ENCODE data around the gene PLD1. TPM values are rescaled to one million over a fixed set of nuclear protein-coding genes. Genes with fewer than 3 reads are reported as not detected.

The PLD1 gene
- total and polyA plus RNA-seq, 7 donors: 0.73 to 6.7 (median 1.9) TPM

GRCh38 chr3:171799501-171799900 lies 10.8 kb downstream of the PLD1 start:
- DNase-seq (no peak), ATAC-seq (no peak)
- 96 to 100% (median 97%) methylated on average over 1 of the region's 1 CpG for WGBS, 3 donors
- H3K27me3 ChIP-seq (ENCODE audit: insufficient read depth in 3 of 3, low read length in 2 of 3): no peaks in the 10 kb centered on the region
- intact Hi-C loops (cut with DNase I): no loop called here
- no peak overlapping the region for H3K27ac ChIP-seq
- H3K36me3 ChIP-seq (ENCODE audit: insufficient read depth in 1 of 2, low read depth in 1 of 2): no peaks in the 10 kb centered on the region
- H3K9me3 ChIP-seq: no peaks in the 10 kb centered on the region
- H3K4me3 ChIP-seq: no peak overlapping the region
- no peaks in the 10 kb centered on the region for H3K4me1 ChIP-seq
- TF ChIP-seq CTCF (IDR thresholded peaks at IDR 0.05): no peak

- WGBS, 3 donors: 74 to 81% (median 76%) methylated on average over 3 of the region's 3 CpGs
- ATAC-seq (no peak), DNase-seq (no peak)
- H3K9me3 ChIP-seq: no peaks in the 10 kb centered on the region
- H3K27me3 ChIP-seq (ENCODE audit: insufficient read depth in 3 of 3, low read length in 2 of 3): no peaks in the 10 kb centered on the region
- intact Hi-C loops (cut with DNase I): no loop called here
- no peak overlapping the region for H3K4me3 ChIP-seq
- H3K36me3 ChIP-seq (ENCODE audit: insufficient read depth in 1 of 2, low read depth in 1 of 2): no peaks in the 10 kb centered on the region
- no peak for TF ChIP-seq CTCF (IDR thresholded peaks at IDR 0.05)
- no peaks in the 10 kb centered on the region for H3K4me1 ChIP-seq
- no peak overlapping the region for H3K27ac ChIP-seq
Measured at GRCh38 chr3:171797873-171798272, 12.4 kb downstream of the PLD1 start.

GRCh38 chr3:171797265-171797679 lies 13.0 kb downstream of the PLD1 start:
- no peak for ATAC-seq
- H3K4me1 ChIP-seq: no peaks in the 10 kb centered on the region
- 72 to 77% (median 76%) methylated on average over 1 of the region's 1 CpG for WGBS, 3 donors

GRCh38 chr3:171796625-171797264 lies 13.5 kb downstream of the PLD1 start:
- WGBS, 3 donors: 96 to 98% (median 97%) methylated on average over 4 of the region's 4 CpGs
- intact Hi-C loops (cut with DNase I): no loop called here
- Histone ChIP-seq H3K36me3 (ENCODE audit: insufficient read depth in 1 of 2, low read depth in 1 of 2) (no peaks in the 10 kb centered on the region), H3K4me1 (no peaks in the 10 kb centered on the region), H3K9me3 (no peaks in the 10 kb centered on the region), H3K27ac (no peak overlapping the region), H3K4me3 (no peak overlapping the region), H3K27me3 (ENCODE audit: insufficient read depth in 3 of 3, low read length in 2 of 3) (no peaks in the 10 kb centered on the region)
- ATAC-seq: no peak
- DNase-seq: no peak
- no peak for TF ChIP-seq CTCF (IDR thresholded peaks at IDR 0.05)

More at GRCh38 chr3:171797265-171797679, 13.0 kb downstream of the PLD1 start:
- no peaks in the 10 kb centered on the region for H3K27me3 ChIP-seq (ENCODE audit: insufficient read depth in 3 of 3, low read length in 2 of 3)
- DNase-seq: no peak
- no peak overlapping the region for H3K4me3 ChIP-seq
- no peaks in the 10 kb centered on the region for H3K9me3 ChIP-seq
- TF ChIP-seq CTCF (IDR thresholded peaks at IDR 0.05): no peak
- H3K27ac ChIP-seq: no peak overlapping the region
- H3K36me3 ChIP-seq (ENCODE audit: insufficient read depth in 1 of 2, low read depth in 1 of 2): no peaks in the 10 kb centered on the region
- intact Hi-C loops (cut with DNase I): no loop called here

GRCh38 chr3:171792531-171792930 lies 17.8 kb downstream of the PLD1 start:
- no peak overlapping the region for H3K27ac ChIP-seq
- H3K9me3 ChIP-seq: no peaks in the 10 kb centered on the region
- H3K27me3 ChIP-seq (ENCODE audit: insufficient read depth in 3 of 3, low read length in 2 of 3): no peaks in the 10 kb centered on the region
- ATAC-seq (no peak), DNase-seq (no peak)
- no peak overlapping the region for H3K4me3 ChIP-seq
- intact Hi-C loops (cut with DNase I): no loop called here
- H3K36me3 ChIP-seq (ENCODE audit: insufficient read depth in 1 of 2, low read depth in 1 of 2): no peaks in the 10 kb centered on the region
- no peaks in the 10 kb centered on the region for H3K4me1 ChIP-seq
- no peak for TF ChIP-seq CTCF (IDR thresholded peaks at IDR 0.05)
- WGBS, 3 donors: 80 to 89% (median 81%) methylated on average over 2 of the region's 2 CpGs

All from psoas muscle (tissue), 8 donors.